ENCODE data around the gene PPP1R26. TPM values are rescaled to one million over a fixed set of nuclear protein-coding genes. Genes with fewer than 3 reads are reported as not detected.
A peak's percentile ranks its signal among the peaks of the same experiment; 100 is the strongest.

The PPP1R26 gene
- total and polyA plus RNA-seq, 9 of the 15 experiments (the other 6 are each of a cell fraction or from before 2014, with no cell fraction given): 0.77 to 26.8 (median 9.3) TPM

DNA sequence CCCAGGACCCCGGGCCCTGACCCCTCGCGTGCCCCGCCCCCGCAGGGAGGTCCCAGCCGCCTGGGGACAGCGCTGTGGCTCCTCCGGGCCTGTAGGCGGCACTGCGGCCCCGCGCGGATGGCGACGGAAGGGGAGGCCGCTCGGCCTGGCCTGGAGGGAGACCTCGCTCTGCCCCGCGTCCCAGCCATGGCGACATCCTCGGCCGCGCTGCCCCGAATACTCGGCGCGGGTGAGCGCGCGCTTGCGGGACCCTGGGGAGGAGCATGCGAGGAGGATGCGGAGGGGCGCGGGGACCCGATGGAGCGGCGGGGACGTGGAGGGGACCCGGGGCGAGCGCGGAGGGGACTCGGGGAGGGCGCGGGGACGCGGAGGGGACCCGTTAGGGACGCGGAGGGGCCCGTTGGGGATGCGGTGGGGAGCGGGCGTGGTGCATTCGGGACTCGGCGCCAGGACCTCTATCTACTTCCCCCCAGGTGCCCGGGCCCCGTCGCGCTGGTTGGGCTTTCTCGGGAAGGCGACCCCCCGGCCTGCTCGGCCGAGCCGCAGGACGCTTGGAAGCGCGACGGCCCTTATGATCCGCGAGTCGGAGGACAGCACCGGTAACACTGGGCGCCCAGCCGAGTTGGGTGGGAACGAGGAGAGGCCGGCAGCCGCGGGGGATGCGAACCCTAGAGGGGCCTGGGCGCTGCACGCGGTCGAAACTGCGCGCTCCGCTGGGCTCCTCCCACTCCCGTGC is 21.1 kb downstream of the PPP1R26 start, which contains the start of gene MRPS2 (continued):
- TF ChIP-seq HNRNPLL (IDR thresholded peaks at IDR 0.05; ENCODE audit: low read depth, low read length, poor library complexity, severe bottlenecking) (no peak), ZMIZ1 (IDR thresholded peaks at IDR 0.05; ENCODE audit: low read depth in 2 of 2, low read length in 2 of 2) (0 out of 4 replicates have a peak, but pooled peaks of 1 of the 2 experiments have one; percentile 51), NONO (IDR thresholded peaks at IDR 0.05; ENCODE audit: low read depth in 2 of 2, low read length in 1 of 2) (peak; percentile 45 to 68; a peak in 2 of 4 replicates), IRF2 (CRISPR knock-in tag; IDR thresholded peaks at IDR 0.05) (no peak), PPARD (CRISPR knock-in tag; IDR thresholded peaks at IDR 0.05) (no peak), MXI1 (IDR thresholded peaks at IDR 0.05; ENCODE audit: low read depth, low read length) (0 out of 2 replicates have a peak, but pooled peaks have one; percentile 6), ZNF146 (CRISPR knock-in tag; IDR thresholded peaks at IDR 0.05; ENCODE audit: unreplicated experiment) (no peak), SAFB2 (IDR thresholded peaks at IDR 0.05; ENCODE audit: borderline replicate concordance, low read depth, low read length, severe bottlenecking) (no peak), JUNB (CRISPR knock-in tag; conservative IDR thresholded peaks at IDR 0.05) (no peak), SOX6 (IDR thresholded peaks at IDR 0.05) (peak; percentile 17; the same call in 1 of the 2 replicates), DIDO1 (tag; IDR thresholded peaks at IDR 0.05; ENCODE audit: low read depth) (no peak), ZNF655 (CRISPR knock-in tag; IDR thresholded peaks at IDR 0.05) (no peak), EWSR1 (IDR thresholded peaks at IDR 0.05; ENCODE audit: borderline replicate concordance, low read depth, partially characterized antibody) (no peak), RCOR1 (IDR thresholded peaks at IDR 0.05; ENCODE audit: borderline replicate concordance in 1 of 2, low read depth in 2 of 2, low read length in 2 of 2) (peak in 1 of 2 experiments; percentile 61; a peak in 1 of 4 replicates), MAZ (CRISPR knock-in tag; conservative IDR thresholded peaks at IDR 0.05 in 1 of 2, IDR thresholded peaks at IDR 0.05 in 1 of 2) (peak; percentile 92 to 98), NCOR1 (IDR thresholded peaks at IDR 0.05) (peak; percentile 41; the same call in 1 of the 2 replicates), MCM5 (IDR thresholded peaks at IDR 0.05; ENCODE audit: low read depth) (no peak), CAMTA2 (CRISPR knock-in tag; conservative IDR thresholded peaks at IDR 0.05) (no peak)
- TF ChIP-seq, protein P1, sequence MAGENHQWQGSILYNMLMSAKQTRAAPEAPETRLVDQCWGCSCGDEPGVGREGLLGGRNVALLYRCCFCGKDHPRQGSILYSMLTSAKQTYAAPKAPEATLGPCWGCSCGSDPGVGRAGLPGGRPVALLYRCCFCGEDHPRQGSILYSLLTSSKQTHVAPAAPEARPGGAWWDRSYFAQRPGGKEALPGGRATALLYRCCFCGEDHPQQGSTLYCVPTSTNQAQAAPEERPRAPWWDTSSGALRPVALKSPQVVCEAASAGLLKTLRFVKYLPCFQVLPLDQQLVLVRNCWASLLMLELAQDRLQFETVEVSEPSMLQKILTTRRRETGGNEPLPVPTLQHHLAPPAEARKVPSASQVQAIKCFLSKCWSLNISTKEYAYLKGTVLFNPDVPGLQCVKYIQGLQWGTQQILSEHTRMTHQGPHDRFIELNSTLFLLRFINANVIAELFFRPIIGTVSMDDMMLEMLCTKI (IDR thresholded peaks at IDR 0.05; ENCODE audit: partially characterized antibody): no peak
- TF ChIP-seq, protein P2, sequence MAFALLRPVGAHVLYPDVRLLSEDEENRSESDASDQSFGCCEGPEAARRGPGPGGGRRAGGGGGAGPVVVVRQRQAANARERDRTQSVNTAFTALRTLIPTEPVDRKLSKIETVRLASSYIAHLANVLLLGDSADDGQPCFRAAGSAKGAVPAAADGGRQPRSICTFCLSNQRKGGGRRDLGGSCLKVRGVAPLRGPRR (CRISPR knock-in tag; IDR thresholded peaks at IDR 0.05): no peak

All from K562 (cell line).